Lower leg skin (tissue), 3 donors: ENCODE results near the gene SLC22A3.

ENCODE experiments used
- CTCF ChIP-seq, 3 donors: fragments of 450-650 bp; IDR thresholded peaks; one replicate each; pipeline ENCODE4 v1.5.1; 2016; ENCODE audit warnings: antibody characterized with exemption in 3 of 3, mild to moderate bottlenecking in 3 of 3, moderate library complexity in 2 of 3
- POLR2A ChIP-seq, 2 donors: fragments of 450-650 bp; IDR thresholded peaks; one replicate each; pipeline ENCODE4 v1.6.1; 2016 to 2017; ENCODE audit warnings: antibody characterized with exemption in 2 of 2, mild to moderate bottlenecking in 1 of 2, moderate library complexity in 1 of 2

- no peak for TF ChIP-seq CTCF (IDR thresholded peaks at IDR 0.05)
- no peak for TF ChIP-seq POLR2A (IDR thresholded peaks at IDR 0.05)
These were observed 121.0 kb downstream of the SLC22A3 start for GRCh38 chr6:160469153-160469552.
